Calu3 (cell line): ENCODE results near the gene RAP1GAP2. TPM values are rescaled to one million over a fixed set of nuclear protein-coding genes. Genes with fewer than 3 reads are reported as not detected.

Source experiments
- BruUV-seq: library from RNA; stranded (reverse); fragments of 400-500 nt; replicated peaks from 2 replicates; lab custom pipeline; 2021; lab: Mats Ljungman, UMichigan
- CTCF ChIA-PET: fragments of 300-600 bp; sonication (Branson Sonifier 250); formaldehyde crosslinking; loops from one replicate; lab custom pipeline; 2022; ENCODE audit warnings: antibody characterized with exemption; lab: Charles Lee
- DNase-seq: peaks from one replicate; pipeline ENCODE4 v3.0.0; 2022
- H3K27ac Mint-ChIP-seq: one replicate; pipeline ENCODE4 v1.8.0; 2022; ENCODE audit warnings: mixed read lengths; ENCODE audit not compliant: unreplicated experiment
- H3K27me3 Mint-ChIP-seq: one replicate; pipeline ENCODE4 v1.8.0; 2022; ENCODE audit warnings: mixed read lengths; ENCODE audit not compliant: unreplicated experiment
- H3K36me3 Mint-ChIP-seq: one replicate; pipeline ENCODE4 v1.8.0; 2022; ENCODE audit warnings: mild to moderate bottlenecking, moderate library complexity, mixed read lengths; ENCODE audit not compliant: insufficient read depth, unreplicated experiment
- H3K4me1 Mint-ChIP-seq: one replicate; pipeline ENCODE4 v1.8.0; 2022; ENCODE audit warnings: mild to moderate bottlenecking, low read depth, mixed read lengths; ENCODE audit not compliant: unreplicated experiment
- H3K4me3 Mint-ChIP-seq: one replicate; pipeline ENCODE4 v1.8.0; 2022; ENCODE audit warnings: mild to moderate bottlenecking, low read depth, moderate library complexity, mixed read lengths; ENCODE audit not compliant: unreplicated experiment
- H3K9me3 Mint-ChIP-seq: one replicate; pipeline ENCODE4 v1.8.0; 2022; ENCODE audit warnings: low read depth, mixed read lengths; ENCODE audit not compliant: unreplicated experiment
- intact Hi-C: fragments of 100-400 bp; cut with micrococcal nuclease; formaldehyde crosslinking; loops from one replicate; pipeline ENCODE4 v1.10.0; 2022; ENCODE audit not compliant: unreplicated experiment
- total RNA-seq: library from RNA; stranded (reverse); gene quantifications from 2 replicates; pipeline ENCODE4 v1.2.3, GENCODE V29; 2022
- TF ChIP-seq, protein P1 (sequence below): fragments of 200-600 bp; IDR thresholded peaks from one replicate; pipeline ENCODE4 v1.8.0; 2022; ENCODE audit warnings: antibody characterized with exemption; ENCODE audit not compliant: unreplicated experiment

Gene RAP1GAP2
- total RNA-seq, 1 experiment from 2014 or later = 38.4 TPM

GRCh38 chr17:3039736-3040135 is 243.5 kb downstream of the RAP1GAP2 start:
- no peak for DNase-seq
- no peaks in the 10 kb centered on the region for H3K4me1 Mint-ChIP-seq
- H3K36me3 Mint-ChIP-seq = peaks cover 5% of the 10 kb centered on the region
- no peak overlapping the region for H3K4me3 Mint-ChIP-seq
- TF ChIP-seq, protein P1, sequence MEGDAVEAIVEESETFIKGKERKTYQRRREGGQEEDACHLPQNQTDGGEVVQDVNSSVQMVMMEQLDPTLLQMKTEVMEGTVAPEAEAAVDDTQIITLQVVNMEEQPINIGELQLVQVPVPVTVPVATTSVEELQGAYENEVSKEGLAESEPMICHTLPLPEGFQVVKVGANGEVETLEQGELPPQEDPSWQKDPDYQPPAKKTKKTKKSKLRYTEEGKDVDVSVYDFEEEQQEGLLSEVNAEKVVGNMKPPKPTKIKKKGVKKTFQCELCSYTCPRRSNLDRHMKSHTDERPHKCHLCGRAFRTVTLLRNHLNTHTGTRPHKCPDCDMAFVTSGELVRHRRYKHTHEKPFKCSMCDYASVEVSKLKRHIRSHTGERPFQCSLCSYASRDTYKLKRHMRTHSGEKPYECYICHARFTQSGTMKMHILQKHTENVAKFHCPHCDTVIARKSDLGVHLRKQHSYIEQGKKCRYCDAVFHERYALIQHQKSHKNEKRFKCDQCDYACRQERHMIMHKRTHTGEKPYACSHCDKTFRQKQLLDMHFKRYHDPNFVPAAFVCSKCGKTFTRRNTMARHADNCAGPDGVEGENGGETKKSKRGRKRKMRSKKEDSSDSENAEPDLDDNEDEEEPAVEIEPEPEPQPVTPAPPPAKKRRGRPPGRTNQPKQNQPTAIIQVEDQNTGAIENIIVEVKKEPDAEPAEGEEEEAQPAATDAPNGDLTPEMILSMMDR = no peak
- no peak overlapping the region for H3K27ac Mint-ChIP-seq
- CTCF ChIA-PET = interaction anchor here (0.6 kb wide), 1 partner anchor 213 kb away, joined by 5 read pairs; no protein-coding TSS in a partner anchor
- peaks cover 2% of the 10 kb centered on the region for H3K9me3 Mint-ChIP-seq
- BruUV-seq = no TSS peak
- intact Hi-C loops = loop anchor here (10.0 kb wide), 1 partner anchor 295 kb away; no protein-coding TSS in a partner anchor
- H3K27me3 Mint-ChIP-seq = peaks cover 16% of the 10 kb centered on the region

- no peaks in the 10 kb centered on the region for H3K4me1 Mint-ChIP-seq
- H3K27me3 Mint-ChIP-seq = peaks cover 16% of the 10 kb centered on the region
- no peak for DNase-seq
- CTCF ChIA-PET = no interaction called here
- TF ChIP-seq, protein P1 = no peak
- H3K36me3 Mint-ChIP-seq = peaks cover 5% of the 10 kb centered on the region
- BruUV-seq = no TSS peak
- peaks cover 2% of the 10 kb centered on the region for H3K9me3 Mint-ChIP-seq
- no peak overlapping the region for H3K27ac Mint-ChIP-seq
- intact Hi-C loops = loop anchor here (10.0 kb wide), 1 partner anchor 294 kb away; no protein-coding TSS in a partner anchor
- no peak overlapping the region for H3K4me3 Mint-ChIP-seq
Observed at GRCh38 chr17:3040882-3041281, 244.6 kb downstream of the RAP1GAP2 start.

DNA sequence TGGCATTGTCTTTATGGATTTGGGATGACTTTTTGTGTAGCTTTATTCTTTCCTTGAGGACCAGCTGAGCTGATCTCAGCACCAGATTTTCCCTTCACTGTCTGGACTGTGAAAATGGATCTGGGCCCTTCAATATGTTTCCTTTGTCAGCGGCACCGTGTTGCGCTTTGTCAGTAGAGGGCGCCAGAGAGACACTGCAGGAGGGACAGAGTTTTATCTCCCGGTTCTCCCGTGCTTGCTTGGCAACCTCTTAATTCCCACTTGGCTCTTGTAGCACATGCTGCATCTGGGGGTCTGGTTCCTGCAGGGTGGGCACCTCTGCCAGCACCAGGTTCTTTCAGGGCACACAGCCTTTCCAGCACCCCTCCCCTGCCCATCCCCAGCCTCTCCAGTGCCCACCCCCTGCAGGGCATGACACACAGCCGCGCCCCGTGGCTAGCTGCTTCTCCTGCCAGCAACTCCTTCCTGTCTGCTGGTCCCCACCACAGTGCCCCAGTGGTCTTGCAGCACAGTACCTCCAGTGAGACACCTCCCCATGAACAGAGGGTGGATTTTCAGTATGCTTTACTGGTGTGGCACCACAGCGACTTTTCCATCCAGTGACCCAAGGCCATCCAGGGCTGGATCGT is 247.6 kb downstream of the RAP1GAP2 start:
- BruUV-seq = no TSS peak
- CTCF ChIA-PET = interaction anchor here (0.7 kb wide), 1 partner anchor 593 kb away, joined by 4 read pairs; the partner anchor contains the start of gene CTNS
- H3K27me3 Mint-ChIP-seq = peaks cover 16% of the 10 kb centered on the region
- no peak overlapping the region for H3K27ac Mint-ChIP-seq
- no peaks in the 10 kb centered on the region for H3K4me1 Mint-ChIP-seq
- intact Hi-C loops = loop anchor here (10.0 kb wide), 1 partner anchor 291 kb away; no protein-coding TSS in a partner anchor
- TF ChIP-seq, protein P1 = peak; percentile 16
- peaks cover 8% of the 10 kb centered on the region for H3K36me3 Mint-ChIP-seq
- H3K4me3 Mint-ChIP-seq = no peak overlapping the region
- H3K9me3 Mint-ChIP-seq = peaks cover 2% of the 10 kb centered on the region
- DNase-seq = peak; percentile 26

- intact Hi-C loops = loop anchor here (5.0 to 10.0 kb wide), 2 partner anchors 288 to 601 kb away; no protein-coding TSS in a partner anchor
- CTCF ChIA-PET = no interaction called here
- Mint-ChIP-seq H3K9me3 (peaks cover 2% of the 10 kb centered on the region), H3K4me3 (no peak overlapping the region), H3K27ac (no peak overlapping the region), H3K27me3 (peaks cover 8% of the 10 kb centered on the region), H3K4me1 (no peaks in the 10 kb centered on the region), H3K36me3 (peaks cover 9% of the 10 kb centered on the region)
- TF ChIP-seq, protein P1 = no peak
- BruUV-seq = no TSS peak
- DNase-seq = no peak
Observed at GRCh38 chr17:3046753-3047152, 250.5 kb downstream of the RAP1GAP2 start.
